Smooth muscle cell (in vitro differentiated cells): ENCODE results near the gene PIGN. TPM values are rescaled to one million over a fixed set of nuclear protein-coding genes. Genes with fewer than 3 reads are reported as not detected.

Source experiments
- DNase-seq: peaks from one replicate; lab custom pipeline; 2025; ENCODE audit not compliant: unreplicated experiment; lab: John Stamatoyannopoulos, UW
- H2AFZ ChIP-seq: fragments of 200-600 bp; sonication (generic); 2 replicates; pipeline ENCODE4 v1.6.0; 2016; ENCODE audit warnings: antibody characterized with exemption, low read depth, mild to moderate bottlenecking
- H3F3A ChIP-seq: fragments of 200-600 bp; sonication (generic); 2 replicates; pipeline ENCODE4 v1.6.0; 2017; ENCODE audit warnings: antibody characterized with exemption, low read depth
- H3K27ac ChIP-seq: fragments of 200-600 bp; sonication (generic); 2 replicates; pipeline ENCODE4 v1.5.1; 2016; ENCODE audit warnings: low read depth, mild to moderate bottlenecking
- H3K27me3 ChIP-seq: fragments of 200-600 bp; sonication (generic); 2 replicates; pipeline ENCODE4 v1.6.1; 2016; ENCODE audit warnings: low read depth, mild to moderate bottlenecking
- H3K36me3 ChIP-seq: fragments of 200-600 bp; sonication (generic); 2 replicates; pipeline ENCODE4 v1.5.1; 2016; ENCODE audit warnings: low read depth
- H3K4me1 ChIP-seq: fragments of 200-600 bp; sonication (generic); 2 replicates; pipeline ENCODE4 v1.5.1; 2016; ENCODE audit warnings: low read depth
- H3K4me2 ChIP-seq: fragments of 200-600 bp; sonication (generic); 2 replicates; pipeline ENCODE4 v1.6.0; 2016; ENCODE audit warnings: mild to moderate bottlenecking
- H3K4me3 ChIP-seq: fragments of 200-600 bp; sonication (generic); 2 replicates; pipeline ENCODE4 v1.5.1; 2016; ENCODE audit warnings: mild to moderate bottlenecking
- H3K79me2 ChIP-seq: fragments of 200-600 bp; sonication (generic); 2 replicates; pipeline ENCODE4 v1.6.0; 2016; ENCODE audit warnings: low read depth, mild to moderate bottlenecking
- H3K9ac ChIP-seq: fragments of 200-600 bp; sonication (generic); 2 replicates; pipeline ENCODE4 v1.6.0; 2016; ENCODE audit warnings: low read depth
- H3K9me3 ChIP-seq: fragments of 200-600 bp; sonication (generic); replicated peaks from 2 replicates; pipeline ENCODE4 v1.5.1; 2016; ENCODE audit warnings: low read depth
- H4K20me1 ChIP-seq: fragments of 200-600 bp; sonication (generic); 2 replicates; pipeline ENCODE4 v1.6.0; 2016; ENCODE audit warnings: low read depth
- CTCF ChIP-seq: fragments of 200-600 bp; sonication (generic); IDR thresholded peaks from 2 replicates; pipeline ENCODE4 v1.5.1; 2017; ENCODE audit warnings: borderline replicate concordance, mild to moderate bottlenecking, antibody characterized with exemption; ENCODE audit not compliant: insufficient read depth, poor library complexity, severe bottlenecking
- WGBS: methylation state at CpG from one replicate; pipeline ENCODE4 v1.1.7; 2016; ENCODE audit warnings: low lambda C conversion rate; 5-methylcytosine and 5-hydroxymethylcytosine counted together
- polyA plus RNA-seq: library from polyadenylated mRNA; unstranded; fragments of >200 nt; fragmentation: Nextera tagmentation; extraction: Ambion mirVana; gene quantifications from 2 replicates; pipeline ENCODE4 v1.2.1, GENCODE V29; 2016
- total RNA-seq: library from RNA; depleted of rRNA; stranded (reverse); fragments of >200 nt; gene quantifications from 2 replicates; pipeline ENCODE4 v1.2.3, GENCODE V29; 2014

PIGN gene
- total and polyA plus RNA-seq, 2 experiments from 2014 or later: 14.3 to 31.8 TPM

- WGBS: 92% methylated on average over 5 of the region's 5 CpGs
- Histone ChIP-seq H3K9me3 (no peaks in the 10 kb centered on the region), H3K36me3 (no peaks in the 10 kb centered on the region)
Measured at GRCh38 chr18:62033207-62033606, 153.6 kb downstream of the PIGN start.

GRCh38 chr18:62030091-62030985, 156.5 kb downstream of the PIGN start:
- H3K27ac ChIP-seq: peak overlapping the region; percentile 25
- H2AFZ ChIP-seq: no peak overlapping the region
- H3K4me3 ChIP-seq: no peak overlapping the region
- H3K9me3 ChIP-seq: no peaks in the 10 kb centered on the region
- H3K36me3 ChIP-seq: no peaks in the 10 kb centered on the region
- peaks cover 3% of the 10 kb centered on the region for H3K4me1 ChIP-seq
- H4K20me1 ChIP-seq: no peaks in the 10 kb centered on the region
- no peak for DNase-seq
- peak overlapping the region; percentile 22 for H3K4me2 ChIP-seq
- no peak overlapping the region for H3K9ac ChIP-seq
- WGBS: 37% methylated on average over 5 of the region's 5 CpGs
- H3K27me3 ChIP-seq: no peaks in the 10 kb centered on the region
- no peaks in the 10 kb centered on the region for H3K79me2 ChIP-seq
- H3F3A ChIP-seq: peaks cover 12% of the 10 kb centered on the region
- TF ChIP-seq CTCF: no peak

More at GRCh38 chr18:62033207-62033606, 153.6 kb downstream of the PIGN start:
- Histone ChIP-seq H2AFZ (no peak overlapping the region), H3K27ac (no peak overlapping the region), H3K9ac (no peak overlapping the region), H3K4me1 (peaks cover 3% of the 10 kb centered on the region), H3F3A (peaks cover 16% of the 10 kb centered on the region), H4K20me1 (no peaks in the 10 kb centered on the region), H3K4me3 (no peak overlapping the region), H3K27me3 (no peaks in the 10 kb centered on the region), H3K79me2 (no peaks in the 10 kb centered on the region), H3K4me2 (no peak overlapping the region)
- DNase-seq: no peak
- TF ChIP-seq CTCF: no peak

GRCh38 chr18:62028715-62029114, 158.1 kb downstream of the PIGN start:
- no peaks in the 10 kb centered on the region for H3K27me3 ChIP-seq
- H3K9ac ChIP-seq: no peak overlapping the region
- no peak for TF ChIP-seq CTCF
- no peaks in the 10 kb centered on the region for H4K20me1 ChIP-seq
- WGBS: 91% methylated on average over 2 of the region's 2 CpGs
- H3K4me3 ChIP-seq: no peak overlapping the region
- no peak overlapping the region for H3K4me2 ChIP-seq
- H3K4me1 ChIP-seq: peaks cover 3% of the 10 kb centered on the region
- H3K27ac ChIP-seq: no peak overlapping the region
- no peaks in the 10 kb centered on the region for H3K9me3 ChIP-seq
- no peaks in the 10 kb centered on the region for H3K36me3 ChIP-seq
- no peak for DNase-seq
- no peak overlapping the region for H2AFZ ChIP-seq
- H3F3A ChIP-seq: peaks cover 12% of the 10 kb centered on the region
- no peaks in the 10 kb centered on the region for H3K79me2 ChIP-seq
